GM12878 (cell line): Measurements from ENCODE around the gene GON4L. TPM values are rescaled to one million over a fixed set of nuclear protein-coding genes. Genes with fewer than 3 reads are reported as not detected.
A peak's percentile ranks its signal among the peaks of the same experiment; 100 is the strongest.

Source experiments
- ATAC-seq: fragments of 200-7000 bp; cut with Tn5 transposase; 3 replicates; pipeline ENCODE4 v1.9.1; 2020; ENCODE audit warnings: mild to moderate bottlenecking, moderate library complexity
- BruUV-seq: library from RNA; stranded (reverse); fragments of 400-500 nt; replicated peaks from 2 replicates; lab custom pipeline; 2021; lab: Mats Ljungman, UMichigan
- CTCF ChIA-PET: fragments of 300-600 bp; sonication (Branson Sonifier 250); formaldehyde crosslinking; extraction: SDS; loops from one replicate; lab custom pipeline; 2021; ENCODE audit warnings: inconsistent platforms; lab: Yijun Ruan, JAX
- POLR2A ChIA-PET: fragments of 350-600 bp; formaldehyde crosslinking; extraction: SDS; loops from one replicate; lab custom pipeline; 2021; ENCODE audit warnings: inconsistent platforms; lab: Charles Lee
- RAD21 ChIA-PET: fragments of 300-600 bp; sonication (Branson Sonifier 250); formaldehyde crosslinking; loops from one replicate; lab custom pipeline; 2023; ENCODE audit warnings: antibody characterized with exemption; ENCODE audit not compliant: unreplicated experiment; lab: Charles Lee
- SMC1A ChIA-PET: fragments of 300-600 bp; sonication (Branson Sonifier 250); formaldehyde crosslinking; loops from one replicate; lab custom pipeline; 2023; ENCODE audit not compliant: unreplicated experiment, uncharacterized antibody; lab: Charles Lee
- DNase-seq: peaks from one replicate; pipeline ENCODE4 v3.0.0-alpha.2; 2011; ENCODE audit warnings: low read depth, low spot score
- FAIRE-seq: peaks from 3 replicates; lab custom pipeline; 2011; peaks lifted over from hg19 to GRCh38; lab: Jason Lieb, UNC
- H2AFZ ChIP-seq: 2 replicates; pipeline ENCODE4 v1.6.0; 2011; ENCODE audit warnings: low read depth, low read length, control low read depth; ENCODE audit not compliant: control insufficient read depth
- H3K27ac ChIP-seq: 2 replicates; pipeline ENCODE4 v1.5.1; 2011; ENCODE audit warnings: control low read depth; ENCODE audit not compliant: control insufficient read depth, insufficient read depth
- H3K27me3 ChIP-seq, 2 experiments: replicated peaks in 1 of 2; 2 replicates each; pipeline versions ENCODE4 v1.6.0 to v1.6.1; 2011; ENCODE audit warnings: low read length in 1 of 2; ENCODE audit not compliant: control insufficient read depth in 2 of 2, insufficient read depth in 2 of 2
- H3K36me3 ChIP-seq, 2 experiments: 2 replicates each; pipeline ENCODE4 v1.5.1; 2011; ENCODE audit warnings: low read length in 1 of 2; ENCODE audit not compliant: control insufficient read depth in 2 of 2, insufficient read depth in 2 of 2
- H3K4me1 ChIP-seq: 2 replicates; pipeline ENCODE4 v1.6.1; 2011; ENCODE audit warnings: mild to moderate bottlenecking, low read length, moderate library complexity, mixed read lengths; ENCODE audit not compliant: control insufficient read depth, insufficient read depth
- H3K4me2 ChIP-seq: 2 replicates; pipeline ENCODE4 v1.6.0; 2011; ENCODE audit warnings: control low read depth; ENCODE audit not compliant: control insufficient read depth, insufficient read depth
- H3K4me3 ChIP-seq: fragments of 200-600 bp; sonication (generic); 2 replicates; pipeline ENCODE4 v1.5.1; 2016
- H3K79me2 ChIP-seq: 2 replicates; pipeline ENCODE4 v1.6.0; 2011; ENCODE audit warnings: low read length; ENCODE audit not compliant: control insufficient read depth, insufficient read depth
- H3K9ac ChIP-seq: 2 replicates; pipeline ENCODE4 v1.8.0; 2011; ENCODE audit warnings: low read length, control low read depth, mixed read lengths; ENCODE audit not compliant: control insufficient read depth, insufficient read depth
- H3K9me3 ChIP-seq: replicated peaks from 3 replicates; pipeline ENCODE4 v1.5.1; 2011; ENCODE audit warnings: mild to moderate bottlenecking, low read length; ENCODE audit not compliant: control insufficient read depth, insufficient read depth
- H4K20me1 ChIP-seq: 2 replicates; pipeline ENCODE4 v1.6.0; 2011; ENCODE audit not compliant: control insufficient read depth, insufficient read depth
- EED ChIP-seq: sonication (generic); IDR thresholded peaks from 2 replicates; pipeline ENCODE4 v1.6.1; 2016; ENCODE audit warnings: antibody characterized with exemption, low read depth
- LARP7 ChIP-seq: fragments of 450-650 bp; IDR thresholded peaks from 2 replicates; pipeline ENCODE4 v1.6.1; 2017; ENCODE audit warnings: mild to moderate bottlenecking
- NFIC ChIP-seq: IDR thresholded peaks from 2 replicates; pipeline ENCODE4 v1.6.1; 2012; ENCODE audit warnings: low read depth, mild to moderate bottlenecking, inconsistent platforms, low read length, moderate library complexity
- NRF1 ChIP-seq: conservative IDR thresholded peaks from 2 replicates; pipeline ENCODE4 v1.6.1; 2011; ENCODE audit warnings: mild to moderate bottlenecking, low read depth, low read length, improper control_type of control experiment
- SMARCA5 ChIP-seq: fragments of 450-650 bp; IDR thresholded peaks from 2 replicates; pipeline ENCODE4 v1.6.1; 2017; ENCODE audit warnings: mild to moderate bottlenecking
- WGBS: methylation state at CpG from one replicate; pipeline ENCODE4 v1.1.6; 2016; ENCODE audit warnings: low lambda C conversion rate; ENCODE audit not compliant: insufficient replicate concordance, insufficient coverage; ENCODE audit errors: missing lambda C conversion rate; 5-methylcytosine and 5-hydroxymethylcytosine counted together
- in situ Hi-C: fragments of 300-500 bp; cut with MboI; formaldehyde crosslinking; loops from 9 replicates; pipeline ENCODE4 v1.14.3; 2018; ENCODE audit warnings: mixed read lengths
- intact Hi-C: fragments of 100-400 bp; cut with micrococcal nuclease; formaldehyde crosslinking; loops from one replicate; pipeline ENCODE4 v1.14.2; 2022; ENCODE audit not compliant: unreplicated experiment
- polyA plus RNA-seq, 11 experiments: library from polyadenylated mRNA; depleted of rRNA in 4 of 11; unstranded in 6 of 11; stranded (reverse) in 5 of 11; fragments of >200 nt; fragmentation: Nextera tagmentation in 4 of 11; fragmentation: Illumina TruSeq in 1 of 11; extraction: Ambion mirVana in 4 of 11; extraction: Trizol in 1 of 11; gene quantifications; 1 replicate in 1 of 11; 2 replicates in 10 of 11; pipeline versions ENCODE4 v1.2.1 to v1.2.3, GENCODE V29; 2011 to 2016; ENCODE audit warnings: inconsistent platforms in 2 of 11, missing spikeins in 2 of 11, low read depth in 1 of 11
- total RNA-seq, 4 experiments: library from RNA; depleted of rRNA in 3 of 4; stranded (reverse); fragments of >200 nt in 3 of 4; fragmentation: Illumina TruSeq in 1 of 4; extraction: Trizol in 1 of 4; gene quantifications; 2 replicates each; pipeline versions ENCODE4 v1.2.1 to v1.2.3, GENCODE V29; 2013 to 2021
- TF ChIP-seq, protein P1 (sequence below): IDR thresholded peaks from 2 replicates; pipeline ENCODE4 v1.6.1; 2012; ENCODE audit warnings: improper control_type of control experiment, low read depth, low read length; ENCODE audit not compliant: insufficient replicate concordance
- TF ChIP-seq, protein P2 (sequence below): IDR thresholded peaks from 2 replicates; pipeline ENCODE4 v1.6.1; 2011; ENCODE audit warnings: borderline replicate concordance, low read depth, mild to moderate bottlenecking, moderate library complexity, low read length; ENCODE audit not compliant: insufficient read depth, poor library complexity, severe bottlenecking

GON4L gene
- total and polyA plus RNA-seq, 10 of the 15 experiments (the other 5 are each of a cell fraction or from before 2014, with no cell fraction given) = 17.7 to 40.7 (median 28.0) TPM

DNA sequence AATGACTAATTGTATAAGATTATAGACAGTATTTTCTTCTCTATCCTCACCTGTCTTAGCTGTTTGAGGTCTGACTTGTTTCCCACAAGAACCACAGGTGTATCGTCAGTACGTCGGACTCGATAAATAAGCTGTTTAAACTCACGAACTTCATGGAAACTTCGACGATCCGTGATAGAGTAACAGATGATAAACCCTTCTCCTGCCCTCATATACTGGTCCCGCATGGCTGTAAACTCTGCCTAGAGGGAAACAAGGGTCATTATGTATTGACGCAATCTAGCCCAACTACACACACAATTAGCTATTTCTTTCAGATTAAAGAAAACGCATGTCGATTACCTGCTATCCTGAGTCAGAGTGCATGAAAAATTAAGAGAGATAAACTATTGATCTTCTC lies 47.2 kb upstream of the GON4L start:
- no peak for ATAC-seq
- no peaks in the 10 kb centered on the region for H3K27me3 ChIP-seq
- H3K79me2 ChIP-seq = peaks cover 3% of the 10 kb centered on the region; the same call in 1 of the 2 replicates
- FAIRE-seq = no peak
- H3K4me1 ChIP-seq = no peaks in the 10 kb centered on the region
- H3K4me2 ChIP-seq = no peak overlapping the region
- no peaks in the 10 kb centered on the region for H3K9me3 ChIP-seq
- intact Hi-C loops = no loop called here
- ChIA-PET RAD21 (interaction anchor here (1.3 to 1.6 kb wide), 2 partner anchors 22 to 28 kb away, joined by 4 read pairs; no protein-coding TSS in a partner anchor), SMC1A (interaction anchor here (0.5 to 2.6 kb wide), 11 partner anchors 12 to 242 kb away, joined by 3 to 6 read pairs (median 3); no protein-coding TSS in a partner anchor), CTCF (interaction anchor here (1.0 to 2.1 kb wide), 3 partner anchors 44 to 162 kb away, joined by 3 to 8 read pairs (median 4); partner anchors contain the start of gene SYT11), POLR2A (no interaction called here)
- H2AFZ ChIP-seq = no peak overlapping the region
- DNase-seq = no peak
- TF ChIP-seq NRF1 (no peak), SMARCA5 (no peak), NFIC (no peak), EED (no peak), LARP7 (no peak)
- TF ChIP-seq, protein P1, sequence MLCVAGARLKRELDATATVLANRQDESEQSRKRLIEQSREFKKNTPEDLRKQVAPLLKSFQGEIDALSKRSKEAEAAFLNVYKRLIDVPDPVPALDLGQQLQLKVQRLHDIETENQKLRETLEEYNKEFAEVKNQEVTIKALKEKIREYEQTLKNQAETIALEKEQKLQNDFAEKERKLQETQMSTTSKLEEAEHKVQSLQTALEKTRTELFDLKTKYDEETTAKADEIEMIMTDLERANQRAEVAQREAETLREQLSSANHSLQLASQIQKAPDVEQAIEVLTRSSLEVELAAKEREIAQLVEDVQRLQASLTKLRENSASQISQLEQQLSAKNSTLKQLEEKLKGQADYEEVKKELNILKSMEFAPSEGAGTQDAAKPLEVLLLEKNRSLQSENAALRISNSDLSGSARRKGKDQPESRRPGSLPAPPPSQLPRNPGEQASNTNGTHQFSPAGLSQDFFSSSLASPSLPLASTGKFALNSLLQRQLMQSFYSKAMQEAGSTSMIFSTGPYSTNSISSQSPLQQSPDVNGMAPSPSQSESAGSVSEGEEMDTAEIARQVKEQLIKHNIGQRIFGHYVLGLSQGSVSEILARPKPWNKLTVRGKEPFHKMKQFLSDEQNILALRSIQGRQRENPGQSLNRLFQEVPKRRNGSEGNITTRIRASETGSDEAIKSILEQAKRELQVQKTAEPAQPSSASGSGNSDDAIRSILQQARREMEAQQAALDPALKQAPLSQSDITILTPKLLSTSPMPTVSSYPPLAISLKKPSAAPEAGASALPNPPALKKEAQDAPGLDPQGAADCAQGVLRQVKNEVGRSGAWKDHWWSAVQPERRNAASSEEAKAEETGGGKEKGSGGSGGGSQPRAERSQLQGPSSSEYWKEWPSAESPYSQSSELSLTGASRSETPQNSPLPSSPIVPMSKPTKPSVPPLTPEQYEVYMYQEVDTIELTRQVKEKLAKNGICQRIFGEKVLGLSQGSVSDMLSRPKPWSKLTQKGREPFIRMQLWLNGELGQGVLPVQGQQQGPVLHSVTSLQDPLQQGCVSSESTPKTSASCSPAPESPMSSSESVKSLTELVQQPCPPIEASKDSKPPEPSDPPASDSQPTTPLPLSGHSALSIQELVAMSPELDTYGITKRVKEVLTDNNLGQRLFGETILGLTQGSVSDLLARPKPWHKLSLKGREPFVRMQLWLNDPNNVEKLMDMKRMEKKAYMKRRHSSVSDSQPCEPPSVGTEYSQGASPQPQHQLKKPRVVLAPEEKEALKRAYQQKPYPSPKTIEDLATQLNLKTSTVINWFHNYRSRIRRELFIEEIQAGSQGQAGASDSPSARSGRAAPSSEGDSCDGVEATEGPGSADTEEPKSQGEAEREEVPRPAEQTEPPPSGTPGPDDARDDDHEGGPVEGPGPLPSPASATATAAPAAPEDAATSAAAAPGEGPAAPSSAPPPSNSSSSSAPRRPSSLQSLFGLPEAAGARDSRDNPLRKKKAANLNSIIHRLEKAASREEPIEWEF = no peak
- TF ChIP-seq, protein P2, sequence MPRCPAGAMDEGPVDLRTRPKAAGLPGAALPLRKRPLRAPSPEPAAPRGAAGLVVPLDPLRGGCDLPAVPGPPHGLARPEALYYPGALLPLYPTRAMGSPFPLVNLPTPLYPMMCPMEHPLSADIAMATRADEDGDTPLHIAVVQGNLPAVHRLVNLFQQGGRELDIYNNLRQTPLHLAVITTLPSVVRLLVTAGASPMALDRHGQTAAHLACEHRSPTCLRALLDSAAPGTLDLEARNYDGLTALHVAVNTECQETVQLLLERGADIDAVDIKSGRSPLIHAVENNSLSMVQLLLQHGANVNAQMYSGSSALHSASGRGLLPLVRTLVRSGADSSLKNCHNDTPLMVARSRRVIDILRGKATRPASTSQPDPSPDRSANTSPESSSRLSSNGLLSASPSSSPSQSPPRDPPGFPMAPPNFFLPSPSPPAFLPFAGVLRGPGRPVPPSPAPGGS = no peak
- H4K20me1 ChIP-seq = no peaks in the 10 kb centered on the region
- in situ Hi-C loops = no loop called here
- H3K36me3 ChIP-seq = peaks cover 6 to 30% of the 10 kb centered on the region in 2 experiments
- no peak overlapping the region for H3K4me3 ChIP-seq
- WGBS = 96% methylated on average over 12 of the region's 12 CpGs
- TSS peak; percentile 41 for BruUV-seq
- H3K9ac ChIP-seq = no peak overlapping the region
- no peak overlapping the region for H3K27ac ChIP-seq
